ENCODE data around the gene SLC16A5.

SLC16A5 gene

GRCh38 chr17:75046407-75047289, 41.1 kb upstream of the SLC16A5 start, which contains the start of the genes ATP5PD and KCTD2:
Gene ATP5PD, minus strand, starts transcription at chr17:75046969. Its CDS starts 4,319 bp downstream, at chr17:75042650.
Gene KCTD2, plus strand, starts transcription at chr17:75047225. Its CDS starts 26 bp downstream, at chr17:75047251.
- no peaks in the 10 kb centered on the region for H3K27me3 ChIP-seq (ENCODE audit: insufficient read depth, low read depth, severe bottlenecking)
- peak within 1 kb of the TSS; percentile 70 for H3K27ac ChIP-seq
- H3K9me3 ChIP-seq (ENCODE audit: severe bottlenecking): no peaks in the 10 kb centered on the region
- TF ChIP-seq, protein P1, sequence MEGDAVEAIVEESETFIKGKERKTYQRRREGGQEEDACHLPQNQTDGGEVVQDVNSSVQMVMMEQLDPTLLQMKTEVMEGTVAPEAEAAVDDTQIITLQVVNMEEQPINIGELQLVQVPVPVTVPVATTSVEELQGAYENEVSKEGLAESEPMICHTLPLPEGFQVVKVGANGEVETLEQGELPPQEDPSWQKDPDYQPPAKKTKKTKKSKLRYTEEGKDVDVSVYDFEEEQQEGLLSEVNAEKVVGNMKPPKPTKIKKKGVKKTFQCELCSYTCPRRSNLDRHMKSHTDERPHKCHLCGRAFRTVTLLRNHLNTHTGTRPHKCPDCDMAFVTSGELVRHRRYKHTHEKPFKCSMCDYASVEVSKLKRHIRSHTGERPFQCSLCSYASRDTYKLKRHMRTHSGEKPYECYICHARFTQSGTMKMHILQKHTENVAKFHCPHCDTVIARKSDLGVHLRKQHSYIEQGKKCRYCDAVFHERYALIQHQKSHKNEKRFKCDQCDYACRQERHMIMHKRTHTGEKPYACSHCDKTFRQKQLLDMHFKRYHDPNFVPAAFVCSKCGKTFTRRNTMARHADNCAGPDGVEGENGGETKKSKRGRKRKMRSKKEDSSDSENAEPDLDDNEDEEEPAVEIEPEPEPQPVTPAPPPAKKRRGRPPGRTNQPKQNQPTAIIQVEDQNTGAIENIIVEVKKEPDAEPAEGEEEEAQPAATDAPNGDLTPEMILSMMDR (IDR thresholded peaks at IDR 0.05; ENCODE audit: low read depth, low read length): no peak
- peaks cover 35% of the 10 kb centered on the region for H3K36me3 ChIP-seq
- peak within 1 kb of the TSS; percentile 98 for H3K4me3 ChIP-seq (ENCODE audit: low read depth, low read length)
- DNase-seq: peak; percentile 99

DNA sequence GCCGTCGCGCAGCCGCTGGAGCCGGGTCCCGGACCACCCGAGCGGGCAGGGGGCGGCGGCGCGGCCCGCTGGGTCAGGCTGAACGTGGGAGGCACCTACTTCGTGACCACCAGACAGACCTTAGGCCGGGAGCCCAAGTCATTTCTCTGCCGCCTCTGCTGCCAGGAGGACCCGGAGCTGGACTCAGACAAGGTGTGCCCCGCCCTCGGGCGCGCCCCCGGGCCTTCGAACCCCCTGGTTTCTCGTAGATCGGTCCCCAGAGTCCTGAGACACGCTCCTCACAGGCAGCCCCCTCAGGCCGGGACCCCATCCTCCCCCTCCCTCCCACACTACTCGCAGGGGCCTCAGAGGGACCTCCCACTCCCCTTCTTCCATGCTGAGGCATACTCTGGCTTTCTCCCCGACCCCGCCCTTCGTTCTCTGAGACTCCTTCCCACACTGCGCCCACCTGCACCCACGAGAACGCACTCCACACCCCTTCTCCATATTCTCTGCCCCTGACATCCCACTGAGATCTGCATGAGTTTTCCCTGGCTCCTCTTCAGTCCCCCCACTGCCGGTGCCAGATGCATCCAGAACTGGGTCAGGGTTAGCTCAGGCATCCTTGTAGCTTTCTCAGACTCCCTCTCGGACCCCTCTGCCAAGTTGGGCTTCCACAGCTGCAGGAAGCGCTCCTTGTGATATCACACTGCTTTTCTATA, 40.2 kb upstream of the SLC16A5 start:
- H3K27ac ChIP-seq: peak overlapping the region; percentile 58
- DNase-seq: peak; percentile 41
- no peaks in the 10 kb centered on the region for H3K27me3 ChIP-seq (ENCODE audit: insufficient read depth, low read depth, severe bottlenecking)

GRCh38 chr17:75048249-75048878, 39.4 kb upstream of the SLC16A5 start:
- TF ChIP-seq, protein P1 (IDR thresholded peaks at IDR 0.05; ENCODE audit: low read depth, low read length): no peak
- H3K27ac ChIP-seq: no peak overlapping the region
- H3K36me3 ChIP-seq: peaks cover 48% of the 10 kb centered on the region
- no peaks in the 10 kb centered on the region for H3K9me3 ChIP-seq (ENCODE audit: severe bottlenecking)
- H3K4me3 ChIP-seq (ENCODE audit: low read depth, low read length): peak overlapping the region; percentile 98; the same call in 1 of the 2 replicates
- DNase-seq: no peak
- H3K27me3 ChIP-seq (ENCODE audit: insufficient read depth, low read depth, severe bottlenecking): no peaks in the 10 kb centered on the region

More for the DNA sequence above, 40.2 kb upstream of the SLC16A5 start:
- no peaks in the 10 kb centered on the region for H3K9me3 ChIP-seq (ENCODE audit: severe bottlenecking)
- TF ChIP-seq, protein P1 (IDR thresholded peaks at IDR 0.05; ENCODE audit: low read depth, low read length): no peak
- H3K4me3 ChIP-seq (ENCODE audit: low read depth, low read length): peak overlapping the region; percentile 98
- peaks cover 39% of the 10 kb centered on the region for H3K36me3 ChIP-seq

DNA sequence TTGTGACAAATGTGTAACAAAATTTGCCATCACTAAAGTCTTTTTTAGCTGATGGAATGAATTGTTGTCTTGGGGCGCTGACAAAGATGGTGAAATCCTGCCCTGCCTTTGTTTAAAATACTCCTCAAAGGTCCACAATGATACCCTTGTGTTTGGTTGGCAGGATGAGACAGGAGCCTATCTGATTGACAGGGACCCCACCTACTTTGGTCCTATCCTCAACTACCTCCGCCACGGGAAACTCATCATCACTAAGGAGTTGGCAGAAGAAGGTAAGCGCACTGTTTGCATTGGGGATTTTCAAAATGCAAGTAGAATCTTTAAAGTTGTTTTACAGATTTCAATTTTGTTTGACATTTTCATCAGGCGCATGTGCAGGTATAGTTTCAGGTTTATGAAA, 38.7 kb upstream of the SLC16A5 start:
- no peaks in the 10 kb centered on the region for H3K9me3 ChIP-seq (ENCODE audit: severe bottlenecking)
- no peak overlapping the region for H3K27ac ChIP-seq
- no peak for DNase-seq
- TF ChIP-seq, protein P1 (IDR thresholded peaks at IDR 0.05; ENCODE audit: low read depth, low read length): no peak
- no peaks in the 10 kb centered on the region for H3K27me3 ChIP-seq (ENCODE audit: insufficient read depth, low read depth, severe bottlenecking)
- H3K4me3 ChIP-seq (ENCODE audit: low read depth, low read length): no peak overlapping the region
- peaks cover 53% of the 10 kb centered on the region for H3K36me3 ChIP-seq

DNA sequence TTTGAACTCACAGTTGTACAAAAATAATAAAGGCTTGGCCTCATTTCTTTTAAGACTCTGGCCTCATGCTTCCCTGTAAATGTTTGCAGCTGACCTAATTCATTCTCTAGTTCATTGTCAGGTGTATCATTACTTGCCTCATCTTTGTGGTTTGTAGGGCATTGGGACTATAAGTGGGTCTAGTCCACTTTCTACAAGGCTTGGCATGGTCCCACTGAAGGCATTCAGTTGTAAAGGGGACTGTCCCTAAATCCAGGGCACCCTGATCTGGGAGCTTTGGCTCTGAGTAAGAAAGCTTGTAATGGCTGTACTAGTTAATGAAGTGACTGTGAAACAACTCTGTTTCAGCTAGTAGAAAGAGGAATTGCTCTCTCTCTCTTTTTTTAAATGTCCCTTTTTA, 38.0 kb upstream of the SLC16A5 start:
- TF ChIP-seq, protein P1 (IDR thresholded peaks at IDR 0.05; ENCODE audit: low read depth, low read length): no peak
- H3K27ac ChIP-seq: no peak overlapping the region
- peaks cover 59% of the 10 kb centered on the region for H3K36me3 ChIP-seq
- H3K27me3 ChIP-seq (ENCODE audit: insufficient read depth, low read depth, severe bottlenecking): no peaks in the 10 kb centered on the region
- no peak overlapping the region for H3K4me3 ChIP-seq (ENCODE audit: low read depth, low read length)
- no peaks in the 10 kb centered on the region for H3K9me3 ChIP-seq (ENCODE audit: severe bottlenecking)
- no peak for DNase-seq
